ENCODE results near the gene EXOSC9.
"Not testable (repeated sequence)": the region's sequence is repeated elsewhere in the genome, so short reads cannot be mapped to it uniquely, and the experiment has no call there.

Gene EXOSC9, protein sequence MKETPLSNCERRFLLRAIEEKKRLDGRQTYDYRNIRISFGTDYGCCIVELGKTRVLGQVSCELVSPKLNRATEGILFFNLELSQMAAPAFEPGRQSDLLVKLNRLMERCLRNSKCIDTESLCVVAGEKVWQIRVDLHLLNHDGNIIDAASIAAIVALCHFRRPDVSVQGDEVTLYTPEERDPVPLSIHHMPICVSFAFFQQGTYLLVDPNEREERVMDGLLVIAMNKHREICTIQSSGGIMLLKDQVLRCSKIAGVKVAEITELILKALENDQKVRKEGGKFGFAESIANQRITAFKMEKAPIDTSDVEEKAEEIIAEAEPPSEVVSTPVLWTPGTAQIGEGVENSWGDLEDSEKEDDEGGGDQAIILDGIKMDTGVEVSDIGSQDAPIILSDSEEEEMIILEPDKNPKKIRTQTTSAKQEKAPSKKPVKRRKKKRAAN

DNA sequence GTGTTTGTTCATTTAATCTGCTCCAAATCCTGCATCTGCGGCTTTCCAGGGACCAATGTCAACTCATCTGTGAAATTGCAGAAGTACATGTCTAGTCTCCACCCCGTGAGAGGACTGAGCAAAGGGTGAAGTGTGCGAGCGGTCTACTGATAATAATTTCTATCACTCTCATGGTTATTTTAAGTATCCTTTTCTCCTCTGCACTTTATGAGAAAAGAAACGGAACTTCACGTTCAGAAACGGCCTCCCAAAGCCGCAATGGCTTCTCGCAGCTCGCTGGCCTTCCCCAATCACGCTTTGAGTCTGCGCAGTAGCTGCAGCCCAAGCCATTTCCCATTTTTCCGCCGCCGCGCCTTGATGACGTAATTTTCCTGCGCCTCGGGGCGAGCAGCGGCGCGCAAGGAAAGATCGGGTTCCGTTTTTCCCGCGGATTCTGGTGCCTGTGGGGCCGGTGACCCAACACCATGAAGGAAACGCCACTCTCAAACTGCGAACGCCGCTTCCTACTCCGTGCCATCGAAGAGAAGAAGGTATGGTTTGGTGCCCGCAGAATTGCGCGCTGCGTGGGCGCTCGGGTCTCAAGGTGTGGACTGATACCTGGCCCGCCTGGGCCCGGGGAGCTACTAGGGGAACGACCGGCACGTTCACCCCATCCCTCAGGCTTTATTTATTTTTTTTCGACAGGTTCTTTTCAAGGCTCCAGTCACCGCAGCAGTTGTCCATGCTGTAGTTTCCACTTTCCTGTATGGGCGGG lies at the start of gene EXOSC9:
Gene EXOSC9 (plus strand): TSS at position 363 of the 754 bp plus-strand sequence. CDS start 102 bp downstream, at position 465.
- Histone ChIP-seq H3K4me1 (ENCODE audit: insufficient read depth, low read length) (peaks cover 2% of the 10 kb centered on the region), H3K9me3 (ENCODE audit: control insufficient read depth, insufficient read depth, low read length) (no peaks in the 10 kb centered on the region), H3K36me3 (ENCODE audit: insufficient read depth, low read length) (peaks cover 14% of the 10 kb centered on the region), H3K9ac (ENCODE audit: low read depth, low read length) (peak within 1 kb of the TSS; percentile 86)

DNA sequence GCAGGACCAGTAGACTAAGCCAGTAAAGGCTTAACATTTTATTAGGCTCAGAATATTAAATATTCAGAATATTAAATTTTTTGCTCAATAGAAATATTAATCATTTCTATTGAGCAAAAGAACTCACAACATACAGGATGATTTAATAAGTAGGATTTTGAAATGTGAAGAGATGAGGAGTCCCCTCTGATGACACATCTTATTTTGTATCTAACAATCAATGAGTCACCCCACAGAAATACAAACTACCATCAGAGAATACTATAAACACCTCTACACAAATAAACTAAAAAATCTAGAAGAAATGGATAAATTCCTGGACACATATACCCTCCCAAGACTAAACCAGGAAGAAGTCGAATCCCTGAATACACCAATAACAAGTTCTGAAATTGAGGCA lies 49.0 kb upstream of the EXOSC9 start:
- H3K4me1 ChIP-seq (ENCODE audit: insufficient read depth, low read length) = peaks cover 29% of the 10 kb centered on the region; the same call in 1 of the 2 replicates
- H3K9ac ChIP-seq (ENCODE audit: low read depth, low read length); H3K9me3 ChIP-seq (ENCODE audit: control insufficient read depth, insufficient read depth, low read length); H3K36me3 ChIP-seq (ENCODE audit: insufficient read depth, low read length): not testable (repeated sequence)

DNA sequence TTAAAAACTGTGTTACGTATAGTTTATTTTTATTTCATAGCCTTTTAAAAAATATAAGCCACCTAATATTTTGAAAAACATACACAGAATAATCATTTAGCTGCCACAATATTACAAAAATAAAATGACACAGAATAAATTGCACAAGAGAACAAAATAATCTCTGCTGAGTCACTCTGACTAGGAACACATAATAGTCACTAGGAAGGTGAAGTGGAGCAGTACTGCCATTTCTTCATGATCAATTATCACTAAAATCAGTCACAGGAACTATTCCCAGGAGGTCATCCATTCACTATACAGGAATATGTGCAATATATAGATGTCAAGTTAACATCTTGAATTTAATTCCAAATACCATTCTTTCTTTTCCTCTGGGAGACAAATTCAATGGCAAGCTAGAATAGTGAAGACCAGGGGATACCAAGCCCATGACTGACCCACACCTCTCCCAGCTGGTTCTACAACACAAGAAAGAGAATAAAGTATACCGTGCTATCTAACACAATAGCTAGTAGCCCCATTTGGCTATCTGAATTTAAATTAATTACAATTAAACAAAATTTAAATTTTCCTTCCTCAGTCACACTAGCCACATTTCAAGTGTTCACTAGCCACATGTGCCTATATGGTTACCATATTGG lies 42.1 kb upstream of the EXOSC9 start:
- Histone ChIP-seq H3K36me3 (ENCODE audit: insufficient read depth, low read length) (no peaks in the 10 kb centered on the region), H3K9me3 (ENCODE audit: control insufficient read depth, insufficient read depth, low read length) (no peaks in the 10 kb centered on the region), H3K4me1 (ENCODE audit: insufficient read depth, low read length) (no peaks in the 10 kb centered on the region; the same call in 1 of the 2 replicates), H3K9ac (ENCODE audit: low read depth, low read length) (no peak overlapping the region)

GRCh38 chr4:121760205-121760604 lies 40.9 kb upstream of the EXOSC9 start:
- Histone ChIP-seq H3K9me3 (ENCODE audit: control insufficient read depth, insufficient read depth, low read length) (no peaks in the 10 kb centered on the region), H3K4me1 (ENCODE audit: insufficient read depth, low read length) (no peaks in the 10 kb centered on the region; the same call in 1 of the 2 replicates), H3K9ac (ENCODE audit: low read depth, low read length) (no peak overlapping the region), H3K36me3 (ENCODE audit: insufficient read depth, low read length) (no peaks in the 10 kb centered on the region)

- Histone ChIP-seq H3K9ac (ENCODE audit: low read depth, low read length) (peak overlapping the region; percentile 73), H3K9me3 (ENCODE audit: control insufficient read depth, insufficient read depth, low read length) (no peaks in the 10 kb centered on the region), H3K4me1 (ENCODE audit: insufficient read depth, low read length) (no peaks in the 10 kb centered on the region; the same call in 1 of the 2 replicates), H3K36me3 (ENCODE audit: insufficient read depth, low read length) (no peaks in the 10 kb centered on the region)
Observed at GRCh38 chr4:121764303-121764701, 36.8 kb upstream of the EXOSC9 start.

- no peaks in the 10 kb centered on the region for H3K36me3 ChIP-seq (ENCODE audit: insufficient read depth, low read length)
- peak within 1 kb of the TSS; percentile 73 for H3K9ac ChIP-seq (ENCODE audit: low read depth, low read length)
- no peaks in the 10 kb centered on the region for H3K9me3 ChIP-seq (ENCODE audit: control insufficient read depth, insufficient read depth, low read length)
- H3K4me1 ChIP-seq (ENCODE audit: insufficient read depth, low read length) = no peaks in the 10 kb centered on the region; the same call in 1 of the 2 replicates
Observed at GRCh38 chr4:121764702-121765367, 36.3 kb upstream of the EXOSC9 start, which contains the start of gene SMIM43. TSS of gene SMIM43 (minus strand) at chr4:121765164. CDS start at chr4:121765105, 59 bp downstream.

GRCh38 chr4:121765368-121765705 lies 35.8 kb upstream of the EXOSC9 start:
- Histone ChIP-seq H3K36me3 (ENCODE audit: insufficient read depth, low read length) (no peaks in the 10 kb centered on the region), H3K4me1 (ENCODE audit: insufficient read depth, low read length) (no peaks in the 10 kb centered on the region; the same call in 1 of the 2 replicates), H3K9ac (ENCODE audit: low read depth, low read length) (peak overlapping the region; percentile 73), H3K9me3 (ENCODE audit: control insufficient read depth, insufficient read depth, low read length) (no peaks in the 10 kb centered on the region)

DNA sequence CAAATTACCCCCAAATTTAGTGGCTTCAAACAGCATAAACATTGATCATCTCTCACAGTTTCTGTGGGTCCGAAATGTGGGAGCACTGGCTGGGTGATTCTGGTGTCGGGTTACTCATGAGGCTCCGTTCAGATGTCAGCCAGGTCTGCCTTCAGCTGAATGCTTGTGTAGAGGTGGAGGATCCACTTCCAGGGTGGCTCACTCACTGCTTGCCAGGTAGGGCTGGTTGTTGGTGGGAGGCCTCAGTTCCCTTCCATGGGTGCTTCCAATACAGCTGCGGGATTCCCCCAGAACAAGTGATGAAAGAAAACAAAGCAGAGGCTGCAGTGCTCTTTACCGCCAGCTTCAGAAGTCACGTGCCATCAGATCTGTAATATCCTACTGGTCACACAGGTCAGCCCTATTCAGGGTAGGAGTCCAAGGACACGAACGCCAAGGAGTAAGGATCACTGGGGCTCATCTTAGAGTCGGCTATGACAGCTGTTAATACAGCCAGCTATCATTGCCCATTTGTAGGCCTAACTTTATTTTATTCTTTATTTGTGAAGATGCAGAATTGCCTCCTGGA lies 35.1 kb upstream of the EXOSC9 start:
- Histone ChIP-seq H3K4me1 (ENCODE audit: insufficient read depth, low read length) (no peaks in the 10 kb centered on the region; the same call in 1 of the 2 replicates), H3K36me3 (ENCODE audit: insufficient read depth, low read length) (no peaks in the 10 kb centered on the region), H3K9ac (ENCODE audit: low read depth, low read length) (peak overlapping the region; percentile 73; the same call in 1 of the 2 replicates), H3K9me3 (ENCODE audit: control insufficient read depth, insufficient read depth, low read length) (no peaks in the 10 kb centered on the region)

DNA sequence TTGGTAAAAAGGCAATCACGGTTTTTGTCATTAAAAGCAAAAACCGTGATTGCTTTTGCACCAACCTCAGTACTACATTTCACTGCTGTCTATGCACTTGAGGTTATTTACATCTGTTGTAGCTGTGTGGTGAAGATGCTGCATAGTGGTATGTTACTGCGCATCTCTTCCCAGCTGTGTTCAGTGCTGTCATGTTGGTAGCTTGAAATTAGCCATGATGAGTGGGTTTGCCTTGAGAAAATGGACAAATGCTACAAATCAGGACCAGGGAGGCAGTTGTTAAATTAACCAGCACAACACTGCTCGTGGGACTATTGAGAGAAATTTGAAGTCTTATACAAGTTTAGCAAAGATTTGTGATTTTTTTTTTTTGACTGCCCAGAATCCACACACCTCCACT lies 34.0 kb upstream of the EXOSC9 start:
- no peaks in the 10 kb centered on the region for H3K36me3 ChIP-seq (ENCODE audit: insufficient read depth, low read length)
- H3K4me1 ChIP-seq (ENCODE audit: insufficient read depth, low read length) = no peaks in the 10 kb centered on the region; the same call in 1 of the 2 replicates
- H3K9ac ChIP-seq (ENCODE audit: low read depth, low read length) = no peak overlapping the region
- no peaks in the 10 kb centered on the region for H3K9me3 ChIP-seq (ENCODE audit: control insufficient read depth, insufficient read depth, low read length)

DNA sequence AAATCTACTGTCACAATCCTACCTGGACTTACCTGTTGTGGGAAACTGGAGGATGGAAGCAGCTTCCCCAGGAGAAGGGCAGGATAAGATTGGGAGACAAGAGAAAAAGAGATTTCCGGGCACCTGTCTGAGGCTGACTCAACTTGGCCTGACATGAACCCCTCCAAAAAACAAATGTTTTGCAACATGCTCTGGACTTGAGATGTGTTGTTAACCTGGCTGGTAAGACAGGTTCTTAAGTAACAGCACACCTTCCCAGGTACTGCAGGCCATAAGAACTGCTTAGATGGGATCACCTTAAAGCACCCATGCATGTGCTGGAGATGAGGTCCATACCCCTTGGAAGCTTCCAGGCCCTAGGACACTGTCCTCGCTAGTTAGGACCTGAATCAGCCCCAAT lies 31.8 kb upstream of the EXOSC9 start:
- Histone ChIP-seq H3K4me1 (ENCODE audit: insufficient read depth, low read length) (peaks cover 4% of the 10 kb centered on the region), H3K36me3 (ENCODE audit: insufficient read depth, low read length) (no peaks in the 10 kb centered on the region), H3K9ac (ENCODE audit: low read depth, low read length) (no peak overlapping the region), H3K9me3 (ENCODE audit: control insufficient read depth, insufficient read depth, low read length) (no peaks in the 10 kb centered on the region)

GRCh38 chr4:121771869-121772268 lies 29.3 kb upstream of the EXOSC9 start:
- no peaks in the 10 kb centered on the region for H3K9me3 ChIP-seq (ENCODE audit: control insufficient read depth, insufficient read depth, low read length)
- no peak overlapping the region for H3K9ac ChIP-seq (ENCODE audit: low read depth, low read length)
- H3K4me1 ChIP-seq (ENCODE audit: insufficient read depth, low read length) = peaks cover 4% of the 10 kb centered on the region
- H3K36me3 ChIP-seq (ENCODE audit: insufficient read depth, low read length) = no peaks in the 10 kb centered on the region

GRCh38 chr4:121773883-121774282 lies 27.2 kb upstream of the EXOSC9 start:
- no peaks in the 10 kb centered on the region for H3K36me3 ChIP-seq (ENCODE audit: insufficient read depth, low read length)
- no peak overlapping the region for H3K9ac ChIP-seq (ENCODE audit: low read depth, low read length)
- no peaks in the 10 kb centered on the region for H3K9me3 ChIP-seq (ENCODE audit: control insufficient read depth, insufficient read depth, low read length)
- H3K4me1 ChIP-seq (ENCODE audit: insufficient read depth, low read length) = peaks cover 9% of the 10 kb centered on the region; the same call in 1 of the 2 replicates

DNA sequence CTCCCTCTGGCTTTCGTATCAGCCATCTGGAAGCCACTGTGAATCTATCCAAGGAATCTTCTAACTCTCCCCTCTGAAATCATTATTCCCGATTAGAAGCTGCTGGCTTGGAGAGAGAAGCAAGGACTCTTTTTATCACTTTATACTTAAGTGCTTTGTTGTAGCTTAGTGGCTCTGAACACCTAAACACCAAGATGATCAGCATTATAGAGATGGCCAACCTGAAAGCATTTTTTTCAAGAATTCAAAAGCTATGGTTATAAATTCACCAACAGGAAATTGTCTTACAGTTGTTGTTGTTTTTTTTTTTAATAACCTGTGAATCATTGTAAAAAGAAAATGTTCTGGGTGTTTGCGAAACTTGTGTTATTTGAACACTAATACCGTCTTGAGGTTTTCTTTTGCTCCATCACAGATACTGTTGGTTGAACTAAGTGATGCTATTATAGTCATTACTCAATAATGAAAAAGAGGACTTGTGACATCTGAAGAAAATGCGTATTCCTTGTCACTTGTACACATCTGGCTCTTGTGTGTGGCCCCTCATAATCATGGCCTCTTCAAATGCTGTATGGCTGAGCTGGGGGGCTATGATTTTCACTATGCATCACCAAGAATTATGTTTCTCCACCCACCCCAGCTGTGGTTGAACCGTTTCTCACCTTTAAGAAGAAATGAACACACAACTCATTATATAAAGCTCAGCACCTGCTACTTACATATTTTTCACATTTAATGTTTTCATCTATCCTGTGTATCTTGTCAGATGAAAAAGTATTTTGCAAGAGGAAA lies 24.3 kb upstream of the EXOSC9 start:
- H3K4me1 ChIP-seq (ENCODE audit: insufficient read depth, low read length) = peaks cover 9% of the 10 kb centered on the region; the same call in 1 of the 2 replicates
- no peak overlapping the region for H3K9ac ChIP-seq (ENCODE audit: low read depth, low read length)
- no peaks in the 10 kb centered on the region for H3K36me3 ChIP-seq (ENCODE audit: insufficient read depth, low read length)

More for the DNA sequence above, 24.3 kb upstream of the EXOSC9 start:
- H3K9me3 ChIP-seq (ENCODE audit: control insufficient read depth, insufficient read depth, low read length) = no peaks in the 10 kb centered on the region

All from ES-I3 (cell line).